Mucosa of rectum (tissue), 2 donors: Measurements from ENCODE around the gene BRD2.
A peak's percentile ranks its signal among the peaks of the same experiment; 100 is the strongest.

Source experiments
- H3K27ac ChIP-seq, 2 donors: one replicate each; pipeline ENCODE4 v1.7.0; 2013; ENCODE audit warnings: inconsistent platforms in 2 of 2, low read depth in 2 of 2, low read length in 2 of 2
- H3K27me3 ChIP-seq, 2 donors: one replicate each; pipeline ENCODE4 v1.7.0; 2013; ENCODE audit warnings: low read length in 2 of 2; ENCODE audit not compliant: control insufficient read depth in 2 of 2, insufficient read depth in 2 of 2
- H3K36me3 ChIP-seq, 2 donors: one replicate each; pipeline ENCODE4 v1.7.0; 2013; ENCODE audit warnings: low read length in 2 of 2; ENCODE audit not compliant: control insufficient read depth in 2 of 2, insufficient read depth in 2 of 2
- H3K4me1 ChIP-seq, 2 donors: one replicate each; pipeline ENCODE4 v1.7.0; 2013; ENCODE audit warnings: low read length in 2 of 2, mild to moderate bottlenecking in 1 of 2; ENCODE audit not compliant: control insufficient read depth in 2 of 2, insufficient read depth in 2 of 2
- H3K4me3 ChIP-seq, 2 donors: one replicate each; pipeline ENCODE4 v1.7.0; 2013; ENCODE audit warnings: low read length in 2 of 2
- H3K9ac ChIP-seq, 2 donors: one replicate each; pipeline ENCODE4 v1.7.0; 2013; ENCODE audit warnings: low read length in 2 of 2, low read depth in 1 of 2, mild to moderate bottlenecking in 1 of 2
- H3K9me3 ChIP-seq, 2 donors: one replicate each; pipeline ENCODE4 v1.7.0; 2013; ENCODE audit warnings: low read length in 2 of 2; ENCODE audit not compliant: control insufficient read depth in 2 of 2
- donor health status: healthy.
- donor health status: Normal muscosa, but diverticular disease.

Gene BRD2

GRCh38 chr6:32949113-32949512, 19.3 kb upstream of the BRD2 start:
- H3K4me3 ChIP-seq, result no peak overlapping the region
- H3K27ac ChIP-seq, result no peak overlapping the region
- no peak overlapping the region for H3K9ac ChIP-seq
- H3K27me3 ChIP-seq, result no peaks in the 10 kb centered on the region
- H3K4me1 ChIP-seq, result peaks cover 15 to 22% of the 10 kb centered on the region in 2 donors
- H3K36me3 ChIP-seq, result no peaks in the 10 kb centered on the region
- no peaks in the 10 kb centered on the region for H3K9me3 ChIP-seq

DNA sequence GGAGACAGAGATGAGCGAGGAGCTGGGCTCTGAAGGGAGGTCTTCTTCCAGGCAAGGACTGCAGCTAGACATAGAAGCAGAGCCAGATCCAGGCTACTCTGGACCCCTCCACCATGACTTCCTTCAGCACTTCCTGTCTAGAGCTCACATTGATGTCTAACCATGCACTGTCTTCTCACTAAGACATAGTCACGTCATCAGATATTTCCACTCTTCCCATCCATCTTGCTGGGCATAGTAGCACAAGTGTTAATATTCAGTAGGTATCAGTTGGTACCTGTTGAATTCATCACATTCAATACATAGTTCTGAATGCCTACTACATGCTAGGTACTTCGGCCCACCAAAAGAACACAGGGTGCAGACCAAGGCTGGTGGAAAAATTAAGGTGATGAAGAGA, 18.4 kb upstream of the BRD2 start:
- Histone ChIP-seq H3K4me3 (no peak overlapping the region), H3K27ac (no peak overlapping the region), H3K9me3 (no peaks in the 10 kb centered on the region), H3K27me3 (no peaks in the 10 kb centered on the region), H3K9ac (no peak overlapping the region), H3K4me1 (peaks cover 10 to 19% of the 10 kb centered on the region in 2 donors), H3K36me3 (no peaks in the 10 kb centered on the region)

DNA sequence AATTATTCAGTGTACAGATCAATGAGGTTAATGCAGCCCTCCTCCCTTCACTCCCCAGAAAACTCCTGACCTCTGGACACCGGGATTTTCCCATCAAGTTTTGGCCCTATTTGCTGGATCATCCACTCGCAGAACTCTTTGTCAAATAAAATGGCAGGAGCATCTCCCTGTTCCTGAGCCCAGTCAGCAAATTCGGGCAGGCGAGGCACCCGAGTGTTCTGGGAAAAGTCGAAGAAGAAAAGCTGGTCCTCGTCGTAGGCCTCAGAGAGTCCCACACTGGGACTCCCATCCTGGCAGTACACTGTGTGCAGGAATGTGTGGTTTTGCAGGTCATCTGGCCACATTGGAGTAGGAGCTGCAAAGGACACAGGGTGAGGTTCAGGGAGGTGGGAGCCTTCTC, 17.9 kb upstream of the BRD2 start:
- Histone ChIP-seq H3K9me3 (no peaks in the 10 kb centered on the region), H3K9ac (no peak overlapping the region), H3K4me1 (peaks cover 7 to 16% of the 10 kb centered on the region in 2 donors), H3K36me3 (no peaks in the 10 kb centered on the region), H3K27me3 (no peaks in the 10 kb centered on the region), H3K27ac (no peak overlapping the region), H3K4me3 (no peak overlapping the region)

GRCh38 chr6:32952817-32953739, 15.3 kb upstream of the BRD2 start, which contains the start of gene HLA-DMA:
TSS of gene HLA-DMA (minus strand) at chr6:32953097. CDS start at chr6:32953036, 61 bp downstream.
- Histone ChIP-seq H3K36me3 (no peaks in the 10 kb centered on the region), H3K4me1 (peaks cover 7 to 12% of the 10 kb centered on the region in 2 donors), H3K4me3 (peak within 1 kb of the TSS; percentile 59 to 70), H3K27ac (peak within 1 kb of the TSS; percentile 74 to 76), H3K27me3 (no peaks in the 10 kb centered on the region), H3K9ac (peak within 1 kb of the TSS; percentile 64 to 65), H3K9me3 (no peaks in the 10 kb centered on the region)

DNA sequence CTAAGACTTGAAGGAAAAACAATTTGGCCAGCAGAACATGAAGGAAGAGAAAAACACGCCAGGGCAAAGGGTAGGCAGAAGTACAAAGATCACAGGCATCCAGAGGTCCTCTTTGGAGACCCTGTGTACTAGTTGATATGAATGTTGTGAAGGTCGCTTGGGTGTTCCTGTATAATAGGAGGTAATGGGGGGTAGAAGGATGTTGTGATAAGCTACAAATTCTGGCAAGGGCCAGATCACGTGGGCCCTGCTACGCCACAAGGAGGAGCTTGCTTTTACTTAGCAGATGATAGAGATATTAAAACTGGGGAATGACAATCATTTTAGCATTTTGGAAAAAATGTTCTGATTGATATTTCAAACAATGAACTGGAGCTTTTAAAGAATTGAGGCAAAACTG, 14.6 kb upstream of the BRD2 start:
- no peaks in the 10 kb centered on the region for H3K9me3 ChIP-seq
- H3K27ac ChIP-seq, result no peak overlapping the region
- H3K27me3 ChIP-seq, result no peaks in the 10 kb centered on the region
- peak overlapping the region in 1 of 2 donors; percentile 10 for H3K9ac ChIP-seq
- H3K36me3 ChIP-seq, result no peaks in the 10 kb centered on the region
- peaks cover 7 to 12% of the 10 kb centered on the region in 2 donors for H3K4me1 ChIP-seq
- H3K4me3 ChIP-seq, result no peak overlapping the region

GRCh38 chr6:32954267-32954666, 14.1 kb upstream of the BRD2 start:
- Histone ChIP-seq H3K36me3 (no peaks in the 10 kb centered on the region), H3K9me3 (no peaks in the 10 kb centered on the region), H3K9ac (no peak overlapping the region), H3K27ac (no peak overlapping the region), H3K4me3 (no peak overlapping the region), H3K27me3 (no peaks in the 10 kb centered on the region), H3K4me1 (peaks cover 2 to 12% of the 10 kb centered on the region in 2 donors)

GRCh38 chr6:32954986-32955802, 13.2 kb upstream of the BRD2 start:
- H3K9ac ChIP-seq, result no peak overlapping the region
- H3K4me1 ChIP-seq, result peaks cover 2 to 12% of the 10 kb centered on the region in 2 donors
- H3K9me3 ChIP-seq, result no peaks in the 10 kb centered on the region
- no peak overlapping the region for H3K27ac ChIP-seq
- H3K4me3 ChIP-seq, result no peak overlapping the region
- H3K27me3 ChIP-seq, result no peaks in the 10 kb centered on the region
- H3K36me3 ChIP-seq, result no peaks in the 10 kb centered on the region

GRCh38 chr6:32956176-32956575, 12.2 kb upstream of the BRD2 start:
- Histone ChIP-seq H3K4me3 (no peak overlapping the region), H3K4me1 (peaks cover 1 to 12% of the 10 kb centered on the region in 2 donors), H3K9ac (no peak overlapping the region), H3K27ac (no peak overlapping the region), H3K9me3 (no peaks in the 10 kb centered on the region), H3K27me3 (no peaks in the 10 kb centered on the region), H3K36me3 (no peaks in the 10 kb centered on the region)

DNA sequence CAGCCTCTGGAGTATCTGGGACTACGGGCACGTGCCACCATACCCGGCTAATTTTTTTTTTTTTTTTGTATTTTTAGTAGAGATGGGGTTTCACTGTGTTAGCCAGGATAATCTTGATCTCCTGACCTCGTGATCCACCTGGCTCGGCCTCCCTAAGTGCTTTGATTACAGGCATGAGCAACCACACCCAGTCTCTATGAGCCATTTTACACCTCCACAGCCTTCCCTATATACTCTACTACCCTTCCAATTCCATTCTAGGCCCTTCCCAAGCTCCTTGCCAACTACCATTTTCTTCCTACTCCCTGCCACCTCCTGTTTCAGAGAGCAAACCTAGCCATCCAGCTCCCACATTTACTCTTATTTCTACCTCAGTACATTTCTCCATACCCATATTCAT, 7.8 kb upstream of the BRD2 start:
- Histone ChIP-seq H3K27ac (no peak overlapping the region), H3K9ac (no peak overlapping the region), H3K9me3 (no peaks in the 10 kb centered on the region), H3K4me1 (peaks cover 1 to 6% of the 10 kb centered on the region in 2 donors), H3K36me3 (no peaks in the 10 kb centered on the region), H3K27me3 (no peaks in the 10 kb centered on the region), H3K4me3 (no peak overlapping the region)
